Measurements from ENCODE around the gene VKORC1L1.
"Not testable (repeated sequence)": the region's sequence is repeated elsewhere in the genome, so short reads cannot be mapped to it uniquely, and the experiment has no call there.

The VKORC1L1 gene

GRCh38 chr7:65858660-65859059, 14.2 kb upstream of the VKORC1L1 start:
- not testable (repeated sequence) for H3K4me1 ChIP-seq (ENCODE audit: control insufficient read depth, insufficient read depth, low read length); H3K4me3 ChIP-seq (ENCODE audit: low read depth, low read length); H3K36me3 ChIP-seq (ENCODE audit: control insufficient read depth, insufficient read depth, low read length); H3K9ac ChIP-seq (ENCODE audit: low read depth, low read length); H3K27me3 ChIP-seq (ENCODE audit: control insufficient read depth, insufficient read depth, low read length); H3K9me3 ChIP-seq (ENCODE audit: control insufficient read depth, insufficient read depth, low read length)

GRCh38 chr7:65866244-65866643, 6.6 kb upstream of the VKORC1L1 start:
- H3K4me3 ChIP-seq (ENCODE audit: low read depth, low read length); H3K36me3 ChIP-seq (ENCODE audit: control insufficient read depth, insufficient read depth, low read length); H3K4me1 ChIP-seq (ENCODE audit: control insufficient read depth, insufficient read depth, low read length); H3K27me3 ChIP-seq (ENCODE audit: control insufficient read depth, insufficient read depth, low read length); H3K9me3 ChIP-seq (ENCODE audit: control insufficient read depth, insufficient read depth, low read length); H3K9ac ChIP-seq (ENCODE audit: low read depth, low read length): not testable (repeated sequence)

GRCh38 chr7:65867681-65868080, 5.2 kb upstream of the VKORC1L1 start:
- H3K4me1 ChIP-seq (ENCODE audit: control insufficient read depth, insufficient read depth, low read length); H3K9ac ChIP-seq (ENCODE audit: low read depth, low read length); H3K36me3 ChIP-seq (ENCODE audit: control insufficient read depth, insufficient read depth, low read length); H3K9me3 ChIP-seq (ENCODE audit: control insufficient read depth, insufficient read depth, low read length); H3K4me3 ChIP-seq (ENCODE audit: low read depth, low read length); H3K27me3 ChIP-seq (ENCODE audit: control insufficient read depth, insufficient read depth, low read length): not testable (repeated sequence)

GRCh38 chr7:65869312-65869711, 3.6 kb upstream of the VKORC1L1 start:
- not testable (repeated sequence) for H3K9me3 ChIP-seq (ENCODE audit: control insufficient read depth, insufficient read depth, low read length); H3K27me3 ChIP-seq (ENCODE audit: control insufficient read depth, insufficient read depth, low read length); H3K4me3 ChIP-seq (ENCODE audit: low read depth, low read length); H3K9ac ChIP-seq (ENCODE audit: low read depth, low read length); H3K36me3 ChIP-seq (ENCODE audit: control insufficient read depth, insufficient read depth, low read length); H3K4me1 ChIP-seq (ENCODE audit: control insufficient read depth, insufficient read depth, low read length)

- H3K9ac ChIP-seq (ENCODE audit: low read depth, low read length); H3K36me3 ChIP-seq (ENCODE audit: control insufficient read depth, insufficient read depth, low read length); H3K4me3 ChIP-seq (ENCODE audit: low read depth, low read length); H3K27me3 ChIP-seq (ENCODE audit: control insufficient read depth, insufficient read depth, low read length); H3K9me3 ChIP-seq (ENCODE audit: control insufficient read depth, insufficient read depth, low read length); H3K4me1 ChIP-seq (ENCODE audit: control insufficient read depth, insufficient read depth, low read length): not testable (repeated sequence)
These were observed 1.4 kb upstream of the VKORC1L1 start for GRCh38 chr7:65871451-65871850.

- H3K9ac ChIP-seq (ENCODE audit: low read depth, low read length); H3K9me3 ChIP-seq (ENCODE audit: control insufficient read depth, insufficient read depth, low read length); H3K4me1 ChIP-seq (ENCODE audit: control insufficient read depth, insufficient read depth, low read length); H3K36me3 ChIP-seq (ENCODE audit: control insufficient read depth, insufficient read depth, low read length); H3K27me3 ChIP-seq (ENCODE audit: control insufficient read depth, insufficient read depth, low read length): not testable (repeated sequence)
- peak overlapping the region; percentile 76 for H3K4me3 ChIP-seq (ENCODE audit: low read depth, low read length)
These were observed 814 bp downstream of the VKORC1L1 start for GRCh38 chr7:65873582-65874193.

- H3K36me3 ChIP-seq (ENCODE audit: control insufficient read depth, insufficient read depth, low read length); H3K4me1 ChIP-seq (ENCODE audit: control insufficient read depth, insufficient read depth, low read length); H3K4me3 ChIP-seq (ENCODE audit: low read depth, low read length); H3K27me3 ChIP-seq (ENCODE audit: control insufficient read depth, insufficient read depth, low read length); H3K9ac ChIP-seq (ENCODE audit: low read depth, low read length); H3K9me3 ChIP-seq (ENCODE audit: control insufficient read depth, insufficient read depth, low read length): not testable (repeated sequence)
These were observed 2.8 kb downstream of the VKORC1L1 start for GRCh38 chr7:65875715-65876114.

GRCh38 chr7:65879292-65880153, 6.6 kb downstream of the VKORC1L1 start:
- not testable (repeated sequence) for H3K9me3 ChIP-seq (ENCODE audit: control insufficient read depth, insufficient read depth, low read length); H3K36me3 ChIP-seq (ENCODE audit: control insufficient read depth, insufficient read depth, low read length); H3K27me3 ChIP-seq (ENCODE audit: control insufficient read depth, insufficient read depth, low read length); H3K9ac ChIP-seq (ENCODE audit: low read depth, low read length); H3K4me1 ChIP-seq (ENCODE audit: control insufficient read depth, insufficient read depth, low read length); H3K4me3 ChIP-seq (ENCODE audit: low read depth, low read length)

GRCh38 chr7:65880242-65880641, 7.4 kb downstream of the VKORC1L1 start:
- not testable (repeated sequence) for H3K27me3 ChIP-seq (ENCODE audit: control insufficient read depth, insufficient read depth, low read length); H3K4me3 ChIP-seq (ENCODE audit: low read depth, low read length); H3K4me1 ChIP-seq (ENCODE audit: control insufficient read depth, insufficient read depth, low read length); H3K9me3 ChIP-seq (ENCODE audit: control insufficient read depth, insufficient read depth, low read length); H3K36me3 ChIP-seq (ENCODE audit: control insufficient read depth, insufficient read depth, low read length); H3K9ac ChIP-seq (ENCODE audit: low read depth, low read length)

GRCh38 chr7:65884983-65885382, 12.1 kb downstream of the VKORC1L1 start:
- not testable (repeated sequence) for H3K4me3 ChIP-seq (ENCODE audit: low read depth, low read length); H3K4me1 ChIP-seq (ENCODE audit: control insufficient read depth, insufficient read depth, low read length); H3K9me3 ChIP-seq (ENCODE audit: control insufficient read depth, insufficient read depth, low read length); H3K36me3 ChIP-seq (ENCODE audit: control insufficient read depth, insufficient read depth, low read length); H3K9ac ChIP-seq (ENCODE audit: low read depth, low read length); H3K27me3 ChIP-seq (ENCODE audit: control insufficient read depth, insufficient read depth, low read length)

- not testable (repeated sequence) for H3K27me3 ChIP-seq (ENCODE audit: control insufficient read depth, insufficient read depth, low read length); H3K36me3 ChIP-seq (ENCODE audit: control insufficient read depth, insufficient read depth, low read length); H3K9me3 ChIP-seq (ENCODE audit: control insufficient read depth, insufficient read depth, low read length); H3K4me3 ChIP-seq (ENCODE audit: low read depth, low read length); H3K9ac ChIP-seq (ENCODE audit: low read depth, low read length); H3K4me1 ChIP-seq (ENCODE audit: control insufficient read depth, insufficient read depth, low read length)
These were observed 12.7 kb downstream of the VKORC1L1 start for GRCh38 chr7:65885533-65885932.

GRCh38 chr7:65888434-65889156, 15.7 kb downstream of the VKORC1L1 start:
- H3K9me3 ChIP-seq (ENCODE audit: control insufficient read depth, insufficient read depth, low read length); H3K36me3 ChIP-seq (ENCODE audit: control insufficient read depth, insufficient read depth, low read length); H3K4me3 ChIP-seq (ENCODE audit: low read depth, low read length); H3K9ac ChIP-seq (ENCODE audit: low read depth, low read length); H3K27me3 ChIP-seq (ENCODE audit: control insufficient read depth, insufficient read depth, low read length); H3K4me1 ChIP-seq (ENCODE audit: control insufficient read depth, insufficient read depth, low read length): not testable (repeated sequence)

All from iPS-15b (cell line).